RWPE2 (cell line): Measurements from ENCODE around the gene LRRC8D.

ENCODE experiments used
- ATAC-seq: fragments of 200-7000 bp; cut with Tn5 transposase; 3 replicates; pipeline ENCODE4 v1.9.1; 2021; ENCODE audit warnings: low read depth
- DNase-seq: peaks from one replicate; pipeline ENCODE4 v3.0.0-alpha.2; 2020; ENCODE audit warnings: low spot score
- H3K27ac ChIP-seq: fragments of 450-650 bp; 2 replicates; pipeline ENCODE4 v1.5.1; 2017; ENCODE audit warnings: mild to moderate bottlenecking; ENCODE audit not compliant: poor library complexity, severe bottlenecking
- H3K27me3 ChIP-seq: fragments of 250-450 bp; sonication (Bioruptor Pico); 2 replicates; pipeline ENCODE4 v1.5.1; 2021; ENCODE audit warnings: mild to moderate bottlenecking, moderate library complexity; ENCODE audit not compliant: insufficient read depth, poor library complexity, severe bottlenecking
- H3K36me3 ChIP-seq: fragments of 250-450 bp; sonication (Bioruptor Pico); 2 replicates; pipeline ENCODE4 v1.5.1; 2020; ENCODE audit warnings: low read depth, mild to moderate bottlenecking, moderate library complexity
- H3K4me1 ChIP-seq: fragments of 250-450 bp; sonication (Bioruptor Pico); 2 replicates; pipeline ENCODE4 v1.5.1; 2021; ENCODE audit warnings: mild to moderate bottlenecking, moderate library complexity; ENCODE audit not compliant: insufficient read depth, poor library complexity, severe bottlenecking
- H3K4me3 ChIP-seq: fragments of 250-450 bp; sonication (Bioruptor Pico); 2 replicates; pipeline ENCODE4 v1.5.1; 2021; ENCODE audit warnings: mild to moderate bottlenecking, moderate library complexity; ENCODE audit not compliant: severe bottlenecking
- H3K9me3 ChIP-seq: fragments of 250-450 bp; sonication (Bioruptor Pico); 2 replicates; pipeline ENCODE4 v1.5.1; 2021; ENCODE audit warnings: mild to moderate bottlenecking, moderate library complexity; ENCODE audit not compliant: severe bottlenecking
- TF ChIP-seq, protein P1 (sequence below): fragments of 450-650 bp; IDR thresholded peaks from one replicate; pipeline ENCODE4 v1.5.1; 2017; ENCODE audit warnings: mild to moderate bottlenecking, moderate library complexity; ENCODE audit not compliant: poor library complexity, severe bottlenecking

The LRRC8D gene

DNA sequence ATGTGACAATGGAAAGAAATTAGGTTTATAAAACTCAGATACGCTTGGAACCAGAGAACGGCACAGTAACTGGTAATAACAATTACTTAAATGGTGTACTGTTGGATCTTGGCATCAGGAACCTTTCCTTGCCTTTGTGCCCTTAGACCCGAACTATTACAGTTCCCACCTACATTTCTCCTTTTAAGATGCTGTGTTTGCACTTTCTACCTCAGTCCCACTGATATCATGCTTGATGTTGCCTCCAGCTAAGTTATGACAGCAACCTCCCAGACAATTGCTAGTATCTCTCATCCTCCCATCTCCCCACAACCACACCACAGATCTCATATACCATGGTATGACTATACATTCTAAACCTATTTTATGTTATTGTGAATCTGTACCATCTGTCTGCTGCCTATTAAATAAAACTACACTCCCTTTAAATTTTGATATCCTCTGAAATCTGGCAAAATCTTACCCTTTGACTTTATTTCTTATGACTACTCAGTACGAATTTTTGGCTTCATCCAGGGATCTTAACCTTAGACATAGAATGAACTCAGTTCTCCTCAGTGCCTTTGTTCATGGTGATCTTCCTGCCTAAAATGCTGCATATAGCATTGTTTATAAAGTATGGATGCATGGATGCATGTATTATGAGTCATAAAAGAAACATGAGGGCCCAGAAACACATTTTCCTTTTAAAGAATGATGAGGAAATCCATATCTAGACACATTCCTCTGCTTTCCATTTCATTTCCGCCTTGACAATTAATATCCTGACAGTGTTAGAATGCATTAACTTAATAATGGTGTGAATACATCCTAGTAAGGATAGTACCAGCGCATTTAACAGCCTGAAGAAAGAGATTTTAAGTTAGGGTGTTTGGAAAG, 64.1 kb downstream of the LRRC8D start:
- Histone ChIP-seq H3K27me3 (no peaks in the 10 kb centered on the region), H3K27ac (peak overlapping the region; percentile 85), H3K36me3 (peaks cover 15% of the 10 kb centered on the region), H3K4me1 (peaks cover 41% of the 10 kb centered on the region), H3K4me3 (no peak overlapping the region), H3K9me3 (no peaks in the 10 kb centered on the region)
- ATAC-seq: peak; percentile 72
- TF ChIP-seq, protein P1, sequence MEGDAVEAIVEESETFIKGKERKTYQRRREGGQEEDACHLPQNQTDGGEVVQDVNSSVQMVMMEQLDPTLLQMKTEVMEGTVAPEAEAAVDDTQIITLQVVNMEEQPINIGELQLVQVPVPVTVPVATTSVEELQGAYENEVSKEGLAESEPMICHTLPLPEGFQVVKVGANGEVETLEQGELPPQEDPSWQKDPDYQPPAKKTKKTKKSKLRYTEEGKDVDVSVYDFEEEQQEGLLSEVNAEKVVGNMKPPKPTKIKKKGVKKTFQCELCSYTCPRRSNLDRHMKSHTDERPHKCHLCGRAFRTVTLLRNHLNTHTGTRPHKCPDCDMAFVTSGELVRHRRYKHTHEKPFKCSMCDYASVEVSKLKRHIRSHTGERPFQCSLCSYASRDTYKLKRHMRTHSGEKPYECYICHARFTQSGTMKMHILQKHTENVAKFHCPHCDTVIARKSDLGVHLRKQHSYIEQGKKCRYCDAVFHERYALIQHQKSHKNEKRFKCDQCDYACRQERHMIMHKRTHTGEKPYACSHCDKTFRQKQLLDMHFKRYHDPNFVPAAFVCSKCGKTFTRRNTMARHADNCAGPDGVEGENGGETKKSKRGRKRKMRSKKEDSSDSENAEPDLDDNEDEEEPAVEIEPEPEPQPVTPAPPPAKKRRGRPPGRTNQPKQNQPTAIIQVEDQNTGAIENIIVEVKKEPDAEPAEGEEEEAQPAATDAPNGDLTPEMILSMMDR: no peak
- no peak for DNase-seq

DNA sequence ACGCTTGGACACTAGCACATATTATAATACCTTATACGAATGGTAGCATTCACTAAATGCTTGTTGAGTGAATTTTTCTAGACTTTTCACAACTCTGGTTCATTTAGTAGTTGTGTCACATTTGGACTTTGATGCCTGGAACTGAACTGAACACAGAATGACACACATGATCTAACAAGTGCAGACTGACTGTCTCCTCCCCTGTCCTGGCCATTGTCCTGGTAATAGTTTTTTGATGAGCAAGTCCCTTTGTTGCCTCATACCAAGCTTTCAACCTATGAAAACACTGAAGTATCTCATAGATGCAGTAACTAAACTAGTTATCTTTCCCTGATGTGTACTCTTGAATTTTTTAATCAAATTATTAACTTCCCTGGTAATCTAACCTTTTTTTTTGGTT, 66.4 kb downstream of the LRRC8D start:
- TF ChIP-seq, protein P1: no peak
- Histone ChIP-seq H3K27ac (peak overlapping the region; percentile 85), H3K27me3 (no peaks in the 10 kb centered on the region), H3K4me3 (no peak overlapping the region), H3K36me3 (peaks cover 7% of the 10 kb centered on the region; the same call in 1 of the 2 replicates), H3K9me3 (no peaks in the 10 kb centered on the region), H3K4me1 (peaks cover 55% of the 10 kb centered on the region)
- DNase-seq (no peak), ATAC-seq (no peak)

DNA sequence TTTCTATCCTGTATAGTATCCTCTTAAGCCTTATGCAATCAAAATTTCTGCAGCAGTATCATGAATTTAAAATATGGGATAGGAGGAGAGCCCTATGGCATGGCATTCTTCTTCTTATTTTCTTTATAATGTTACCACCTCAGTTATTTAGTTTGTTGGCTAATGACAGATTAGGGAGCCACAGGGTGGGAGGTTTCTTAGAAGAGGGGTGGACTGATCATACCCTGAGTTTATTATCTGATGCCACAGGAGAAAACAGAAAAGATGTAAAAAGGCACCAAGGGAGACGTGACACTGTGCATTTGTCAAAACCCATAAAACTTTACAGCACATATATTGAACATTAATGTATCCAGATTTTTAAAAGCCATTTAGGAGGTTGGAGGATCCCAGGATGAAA, 66.9 kb downstream of the LRRC8D start:
- Histone ChIP-seq H3K4me3 (no peak overlapping the region), H3K27me3 (no peaks in the 10 kb centered on the region), H3K36me3 (peaks cover 5% of the 10 kb centered on the region; the same call in 1 of the 2 replicates), H3K4me1 (peaks cover 55% of the 10 kb centered on the region), H3K27ac (peak overlapping the region; percentile 85), H3K9me3 (no peaks in the 10 kb centered on the region)
- DNase-seq: no peak
- no peak for ATAC-seq
- TF ChIP-seq, protein P1: no peak

DNA sequence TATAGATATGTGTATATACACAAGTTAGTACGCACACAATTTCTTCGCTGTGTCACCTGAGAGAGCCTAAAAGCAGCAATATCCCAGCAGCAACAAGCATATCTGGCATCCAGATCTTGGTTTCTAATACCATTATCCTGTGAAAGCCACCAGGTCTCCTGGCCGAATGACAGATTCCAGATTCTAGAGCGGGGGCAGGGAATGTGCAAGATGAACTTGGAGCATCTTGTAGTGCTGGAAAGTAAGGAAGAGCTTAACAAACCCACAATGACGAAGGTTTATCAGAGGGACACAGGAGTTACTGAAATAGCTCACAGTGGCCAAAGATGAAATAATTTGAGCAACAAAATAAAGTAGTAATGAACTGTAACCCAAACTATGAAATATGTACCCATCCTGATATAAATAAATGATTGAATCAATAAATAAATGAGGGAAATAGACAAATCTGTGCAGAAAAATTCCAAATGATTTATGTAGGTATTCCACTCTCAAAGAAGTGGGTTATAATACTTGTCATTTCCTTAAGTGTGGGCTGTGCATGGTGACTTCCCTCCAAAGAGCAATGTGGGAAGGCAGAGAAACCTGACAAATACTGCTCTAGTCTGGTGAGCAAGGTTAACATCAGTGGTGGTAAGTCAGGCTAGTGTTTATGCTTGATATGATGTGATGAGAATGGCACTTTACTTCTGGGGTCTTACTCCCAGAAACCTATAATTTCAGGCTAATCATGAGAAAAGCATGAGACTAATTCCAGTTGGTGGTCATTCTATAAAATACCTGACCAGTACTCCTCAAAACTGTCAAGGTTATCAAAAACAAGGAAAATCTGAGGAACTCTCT, 67.9 kb downstream of the LRRC8D start:
- ATAC-seq: no peak
- H3K27me3 ChIP-seq: no peaks in the 10 kb centered on the region
- H3K4me3 ChIP-seq: no peak overlapping the region
- peaks cover 59% of the 10 kb centered on the region for H3K4me1 ChIP-seq
- TF ChIP-seq, protein P1: no peak
- no peak for DNase-seq
- peaks cover 5% of the 10 kb centered on the region; the same call in 1 of the 2 replicates for H3K36me3 ChIP-seq
- H3K9me3 ChIP-seq: no peaks in the 10 kb centered on the region
- H3K27ac ChIP-seq: peak overlapping the region; percentile 85
